HG03060 (cell line): ENCODE data around the gene BCAR3.
A peak's percentile ranks its signal among the peaks of the same experiment; 100 is the strongest.
"Not testable (repeated sequence)": the region's sequence is repeated elsewhere in the genome, so short reads cannot be mapped to it uniquely, and the experiment has no call there.

ENCODE experiments used
- ATAC-seq: cut with Tn5 transposase; IDR thresholded peaks from one replicate; pipeline ENCODE4 v1.9.1; 2021; ENCODE audit warnings: low read depth, moderate number of reproducible peaks; ENCODE audit not compliant: unreplicated experiment

BCAR3 gene

DNA sequence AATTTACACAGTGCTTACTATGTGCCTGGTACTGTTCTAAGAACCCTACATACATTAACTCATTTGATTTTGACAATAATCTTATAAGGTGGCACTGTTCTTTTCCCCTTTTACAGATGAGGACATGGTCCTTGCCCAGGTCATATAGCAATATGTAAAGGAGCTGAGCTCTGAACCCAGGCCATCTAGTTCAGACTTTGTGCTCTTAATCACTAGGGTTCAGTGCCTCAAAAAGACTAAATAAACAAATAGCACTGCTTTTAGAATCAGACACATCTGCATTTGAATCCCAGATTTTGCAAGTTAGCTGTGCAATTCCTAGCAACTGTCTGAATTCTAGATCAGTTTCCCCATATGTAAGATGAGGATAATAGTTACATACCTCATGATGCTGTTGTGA, 8.7 kb upstream of the BCAR3 start:
- no peak for ATAC-seq

DNA sequence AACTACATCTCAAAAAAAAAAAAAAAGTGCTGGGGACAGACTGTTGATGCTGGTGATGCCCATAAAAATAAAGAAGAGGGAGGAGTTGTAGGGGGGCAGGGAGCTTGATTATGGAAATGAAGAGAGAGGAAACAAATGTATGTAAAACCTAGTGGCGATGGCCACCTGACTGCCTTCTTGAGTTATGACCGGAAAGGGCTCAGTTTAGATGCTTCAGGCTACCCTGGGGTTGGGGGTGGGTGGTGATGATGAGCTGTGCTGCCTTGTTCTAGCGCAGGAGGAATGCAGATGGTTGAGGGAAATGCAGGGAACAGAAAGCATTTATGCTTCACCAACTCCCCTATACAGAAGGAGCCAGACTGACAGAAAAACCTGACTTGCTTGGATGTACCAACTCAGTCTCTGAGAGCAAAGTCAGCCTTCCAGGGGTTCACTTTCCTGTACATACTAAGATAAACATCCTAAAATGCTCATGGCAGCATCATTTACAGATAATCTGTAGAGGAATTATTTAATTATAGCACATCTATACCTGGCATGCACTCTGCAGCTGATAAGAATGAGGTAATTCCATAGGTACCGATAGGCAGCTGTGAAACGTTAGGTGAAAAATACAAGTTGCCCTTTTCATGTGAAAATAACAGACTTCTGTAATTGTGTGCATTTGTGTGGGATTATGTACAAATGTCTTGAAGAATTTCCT, 8.0 kb upstream of the BCAR3 start:
- ATAC-seq = no peak

DNA sequence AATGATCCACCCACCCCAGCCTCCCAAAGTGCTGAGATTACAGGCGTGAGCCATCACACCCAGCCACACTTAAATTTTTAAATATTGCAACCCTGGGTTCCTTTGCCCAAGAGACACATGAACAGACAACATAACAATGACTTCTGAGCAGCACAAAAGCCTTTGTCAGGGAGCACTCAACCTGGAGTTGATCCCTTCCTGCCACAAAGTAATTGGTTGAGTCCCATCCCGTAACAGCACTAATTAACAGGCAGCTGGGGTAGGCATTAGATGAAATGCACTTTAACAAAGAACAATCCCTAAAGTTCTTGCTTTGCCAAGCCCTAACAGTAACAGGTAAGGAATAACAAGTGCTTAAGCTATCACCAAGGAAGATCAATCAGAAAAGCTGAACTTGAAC, 5.9 kb upstream of the BCAR3 start:
- ATAC-seq = no peak

DNA sequence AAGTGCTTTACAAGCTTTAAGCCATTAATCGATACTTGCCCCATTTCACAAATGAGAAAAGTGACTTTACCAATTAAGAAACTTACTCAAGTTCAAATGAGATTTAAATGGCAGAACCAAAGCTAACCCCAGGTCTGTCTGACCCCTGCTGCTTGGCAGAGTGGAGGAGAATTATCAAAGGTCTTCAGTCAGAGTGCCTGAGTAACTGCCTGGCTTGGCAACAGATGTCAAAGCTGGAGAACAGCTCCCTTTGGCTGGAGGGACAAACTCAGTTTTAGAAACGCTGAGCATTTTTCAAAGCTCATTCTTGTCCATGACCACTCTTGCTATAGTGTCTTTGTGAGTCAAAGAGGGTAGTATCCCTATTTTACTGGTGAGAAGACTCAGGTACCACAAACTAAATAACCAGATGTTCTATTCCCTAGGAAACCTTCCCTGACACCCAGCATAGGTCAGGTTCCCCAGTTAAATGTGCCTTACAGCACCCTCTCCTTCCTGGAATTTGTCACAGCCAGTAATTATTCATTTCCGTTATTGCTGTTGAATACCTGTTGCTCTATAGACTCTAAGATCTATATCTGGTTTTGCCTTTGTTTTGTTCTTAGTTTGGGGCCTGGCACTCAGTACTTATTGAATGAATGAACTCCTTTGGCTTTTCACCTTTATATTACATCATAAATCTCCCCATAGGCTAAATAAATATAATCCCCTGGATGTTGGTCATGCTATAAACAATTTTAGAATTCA, 5.0 kb upstream of the BCAR3 start:
- no peak for ATAC-seq

DNA sequence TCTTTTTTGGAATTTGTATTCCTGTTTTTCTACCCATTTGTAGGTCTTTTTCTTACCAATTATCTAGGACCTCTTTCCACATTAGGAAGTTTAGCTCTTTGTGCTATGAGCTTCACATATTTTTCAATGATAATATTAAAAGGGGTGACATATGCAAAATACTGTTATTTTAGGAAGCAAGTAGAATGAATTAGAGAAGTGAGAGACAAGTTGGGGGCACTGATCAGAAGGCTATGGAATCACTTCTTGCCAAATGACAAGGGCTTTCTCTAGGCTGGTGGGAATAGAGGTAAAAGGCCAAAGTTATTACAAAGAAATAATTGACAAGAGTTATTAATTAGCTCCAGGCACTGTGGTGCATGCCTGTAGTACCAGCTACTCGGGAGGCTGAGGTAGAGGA, 4.3 kb upstream of the BCAR3 start:
- ATAC-seq = no peak

DNA sequence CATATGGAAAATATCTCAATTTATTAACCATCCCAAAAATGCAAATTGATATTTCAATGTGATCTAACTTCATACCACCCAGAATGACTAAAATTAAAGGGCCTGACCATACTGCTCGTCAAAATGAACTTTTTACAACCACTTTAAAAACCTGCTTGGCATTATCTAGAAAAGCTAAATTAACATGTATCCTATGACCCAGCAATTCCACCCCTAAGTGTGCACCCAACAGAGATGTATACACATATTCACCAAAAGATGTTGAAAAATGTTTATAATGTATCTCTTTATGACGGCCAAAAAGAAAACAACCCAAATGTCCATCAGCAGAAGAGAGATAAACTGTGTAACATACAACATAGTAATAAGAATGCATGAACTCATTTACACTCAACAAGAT, 1.6 kb upstream of the BCAR3 start:
- ATAC-seq = no peak

DNA sequence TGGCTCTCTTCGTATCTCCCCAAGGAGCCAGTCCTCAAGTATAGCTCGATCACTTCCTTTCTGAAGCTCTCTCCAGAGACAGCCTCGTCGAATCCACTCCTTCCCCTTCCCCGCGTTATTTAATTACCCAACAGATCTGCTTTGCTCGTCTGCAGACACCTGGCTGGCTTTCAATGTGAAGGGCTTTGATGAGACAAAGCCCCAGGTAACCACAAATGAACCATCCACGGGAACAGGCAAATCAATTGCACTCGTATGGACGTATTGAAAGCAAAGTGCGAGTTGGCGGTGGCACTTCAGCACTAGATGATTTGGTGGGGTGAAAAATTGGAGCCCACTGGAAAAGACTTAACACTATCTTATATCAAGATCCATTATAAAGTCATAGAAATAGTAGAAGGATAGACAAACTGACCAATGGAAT, 364 bp upstream of the BCAR3 start:
- ATAC-seq = no peak

DNA sequence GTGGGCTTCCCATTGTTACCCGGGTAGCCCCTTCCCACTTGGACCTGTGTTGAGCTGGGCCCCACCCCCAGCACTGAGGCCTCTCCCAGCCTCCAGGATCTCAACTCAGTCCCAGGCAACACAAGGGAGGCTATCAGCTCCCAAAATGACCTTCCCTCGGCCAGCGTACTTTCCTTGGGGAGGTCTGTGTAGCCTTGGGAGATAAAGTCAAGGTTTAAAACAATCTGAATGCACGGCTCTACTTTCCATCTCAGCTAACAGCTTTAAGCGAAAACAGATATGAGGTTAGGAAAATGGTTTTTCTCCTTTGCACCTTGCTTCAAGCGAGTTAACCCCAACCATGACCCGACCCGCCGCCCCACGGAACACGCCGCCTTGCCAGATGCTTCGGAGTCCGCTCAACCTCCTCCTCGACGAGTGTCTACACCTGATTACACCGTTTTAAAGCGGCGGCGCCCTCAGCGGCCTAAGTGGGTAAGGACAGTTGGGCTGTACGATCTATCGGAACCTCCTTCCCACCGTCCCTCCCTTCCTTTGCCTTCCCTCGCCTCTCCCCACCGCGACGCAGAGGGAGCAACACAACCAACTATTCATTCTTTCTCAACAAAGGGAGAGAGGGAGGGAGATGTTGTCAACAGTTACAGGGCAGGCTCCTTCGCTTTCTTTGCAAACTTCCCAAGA, 1.1 kb downstream of the BCAR3 start:
- ATAC-seq = peak; percentile 43

DNA sequence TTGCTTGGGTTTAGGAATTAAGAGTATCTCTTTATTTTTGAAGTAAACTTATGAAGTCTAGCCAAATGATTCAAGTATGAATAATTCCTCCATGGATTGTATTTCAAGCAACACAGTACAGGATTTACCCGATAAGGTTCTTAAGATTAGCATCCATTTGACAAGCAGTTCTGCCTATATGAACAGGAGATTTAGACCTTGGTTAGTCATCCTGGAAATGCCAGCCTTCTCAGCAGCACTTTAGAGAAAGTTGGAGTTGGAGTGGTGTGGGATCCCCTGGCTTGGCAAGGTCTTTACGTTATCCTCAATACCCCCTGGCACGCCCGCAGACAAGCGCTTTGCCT, 1.6 kb downstream of the BCAR3 start:
- ATAC-seq = no peak

DNA sequence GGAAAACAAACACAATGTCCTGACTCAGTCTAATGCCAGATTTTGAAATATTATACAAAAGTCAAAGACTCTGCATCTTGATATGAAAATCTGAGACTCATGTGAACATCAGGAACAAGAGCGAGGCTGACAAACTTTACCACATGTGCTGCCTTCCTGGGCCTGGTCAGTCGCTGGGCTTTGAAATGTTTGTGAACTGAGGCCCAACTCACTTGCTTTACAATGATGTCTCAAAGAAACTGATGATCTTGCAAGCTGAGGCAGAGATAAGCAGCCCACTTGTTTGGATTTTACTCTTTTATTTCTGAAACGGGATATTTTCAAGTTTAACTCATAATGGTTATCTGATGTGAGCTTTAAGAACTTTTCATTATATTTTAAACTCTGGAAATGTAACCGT, 2.1 kb downstream of the BCAR3 start:
- no peak for ATAC-seq

DNA sequence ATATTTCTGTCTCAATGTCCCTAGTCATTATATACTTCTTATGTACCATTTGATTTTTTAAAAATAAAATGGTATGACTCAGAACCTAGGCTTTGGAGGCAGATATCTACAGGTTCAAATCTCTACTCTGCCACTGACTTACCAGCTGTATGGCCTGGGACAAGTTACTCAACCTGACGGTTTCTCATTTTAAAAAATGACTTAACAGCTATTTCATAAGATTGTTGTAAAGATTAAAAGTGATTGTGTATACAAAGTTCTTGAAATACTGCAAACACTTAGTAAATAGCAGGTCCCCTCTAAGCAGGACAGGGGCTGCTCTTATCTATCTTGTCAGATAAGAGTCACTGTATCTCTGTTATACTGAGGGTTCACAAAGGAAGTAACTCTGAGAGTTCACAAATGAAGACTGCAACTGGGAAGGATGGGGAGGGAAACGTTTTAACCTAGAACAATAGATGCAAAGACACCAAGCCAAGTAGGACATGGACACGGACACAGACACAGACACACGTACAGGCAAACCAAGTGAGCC, 2.6 kb downstream of the BCAR3 start:
- no peak for ATAC-seq

DNA sequence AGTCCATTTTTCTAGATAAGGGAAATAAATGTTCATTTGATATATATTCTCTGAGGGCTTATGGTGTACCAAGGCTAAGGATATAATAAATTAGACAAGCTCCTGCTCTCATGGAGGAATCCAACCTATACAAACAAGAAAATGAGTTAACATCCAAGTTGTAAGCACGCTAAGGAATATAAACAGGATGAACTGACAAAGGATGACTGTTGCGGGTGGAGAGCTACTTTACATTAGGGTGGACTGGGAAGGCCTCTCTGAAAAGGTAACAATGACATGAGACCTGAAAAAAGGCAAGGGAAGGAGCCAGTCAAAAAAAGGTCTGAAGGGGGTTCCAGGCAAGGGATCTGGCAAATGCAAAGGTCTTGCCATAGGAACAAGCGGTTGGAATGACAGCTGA, 3.1 kb downstream of the BCAR3 start:
- no peak for ATAC-seq

DNA sequence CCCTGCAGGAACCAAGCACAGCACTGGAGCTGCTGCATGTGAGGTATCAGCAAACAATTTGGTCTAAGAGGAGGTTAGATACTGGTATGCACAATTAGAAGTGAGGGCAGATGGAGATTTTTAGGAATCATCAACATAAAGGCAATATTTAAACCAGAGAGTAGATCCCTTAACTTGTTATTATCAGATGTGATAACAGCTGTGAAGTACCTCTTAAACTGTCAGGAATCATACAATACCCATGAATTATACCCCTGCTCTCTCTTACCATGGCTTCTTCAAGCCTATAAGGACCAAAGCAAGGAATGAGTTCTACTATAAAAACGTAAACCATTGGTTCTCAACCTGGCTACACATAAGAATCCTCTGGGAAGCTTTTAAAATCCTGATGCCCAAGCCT, 3.9 kb downstream of the BCAR3 start:
- no peak for ATAC-seq

DNA sequence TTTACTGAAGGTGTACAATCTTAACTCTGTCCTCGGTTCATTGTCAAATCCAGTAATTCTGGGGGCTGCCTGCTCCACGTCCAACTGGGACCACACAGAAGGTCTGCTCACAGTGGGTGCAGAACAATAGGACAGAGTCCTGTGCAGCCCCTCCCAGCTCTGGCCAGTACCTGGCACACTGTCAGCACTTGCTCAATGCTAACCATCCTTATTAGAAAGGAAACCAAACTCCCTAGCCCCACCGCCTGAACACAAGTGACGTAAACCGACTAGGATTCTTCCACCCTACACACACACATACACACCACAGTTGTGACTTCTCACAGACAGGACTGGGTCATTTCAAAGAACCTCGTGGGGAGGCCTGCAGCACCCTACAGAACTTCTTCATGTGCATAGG, 5.2 kb downstream of the BCAR3 start:
- no peak for ATAC-seq

DNA sequence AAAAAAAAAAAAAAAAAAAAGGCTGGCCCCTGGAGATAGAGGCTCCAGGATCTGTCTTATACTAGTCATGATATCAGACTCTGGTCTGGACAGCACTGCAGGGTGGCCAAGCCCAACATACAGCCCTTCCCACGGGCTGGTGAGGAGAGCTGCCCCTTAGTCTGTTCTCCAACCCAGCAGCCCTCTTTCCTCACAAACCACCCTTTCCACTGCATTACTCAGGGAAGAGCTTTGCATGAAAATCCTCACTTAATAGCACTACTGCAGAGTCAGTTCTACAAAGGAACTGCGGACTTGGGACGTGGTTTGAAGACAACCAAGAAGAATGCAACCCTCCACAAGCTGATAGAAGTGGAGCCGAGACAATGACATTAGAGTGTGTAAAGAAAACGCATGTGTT, 5.7 kb downstream of the BCAR3 start:
- no peak for ATAC-seq

DNA sequence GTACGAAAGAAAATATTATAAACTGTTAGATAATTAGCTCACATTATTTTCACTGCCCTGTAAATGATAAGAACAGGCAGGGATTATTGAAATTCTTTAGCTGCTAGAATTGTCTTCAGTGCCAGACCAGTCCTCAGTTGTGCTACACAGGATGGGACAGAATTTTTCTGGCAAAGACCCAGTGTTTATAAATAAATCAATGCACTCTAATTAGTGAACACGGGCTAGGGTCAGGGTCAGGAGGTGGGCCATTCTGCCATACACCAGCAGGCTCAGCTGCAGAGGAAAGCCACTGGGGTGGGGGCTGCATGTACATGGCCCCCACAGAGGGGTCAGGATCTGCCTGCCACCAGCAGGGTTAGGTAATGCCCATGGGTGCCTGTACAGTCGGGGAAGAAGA, 6.4 kb downstream of the BCAR3 start:
- ATAC-seq = no peak

DNA sequence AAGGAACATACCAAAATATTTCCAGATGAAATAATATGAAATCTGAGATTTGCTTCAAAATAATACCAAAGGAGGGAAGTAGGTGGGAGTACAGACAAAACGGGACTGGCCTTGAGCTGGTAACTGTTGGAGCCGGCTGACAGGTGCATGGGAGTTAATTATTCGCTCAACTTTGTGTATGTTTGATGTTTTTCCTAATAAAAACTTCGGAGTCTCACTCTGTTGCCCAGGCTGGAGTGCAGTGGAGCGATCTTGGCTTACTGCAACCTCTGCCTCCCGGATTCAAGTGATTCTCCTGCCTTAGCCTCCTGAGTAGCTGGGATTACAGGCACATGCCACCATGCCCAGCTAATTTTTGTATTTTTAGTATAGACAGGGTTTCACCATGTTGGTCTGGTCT, 7.6 kb downstream of the BCAR3 start:
- ATAC-seq = not testable (repeated sequence)

DNA sequence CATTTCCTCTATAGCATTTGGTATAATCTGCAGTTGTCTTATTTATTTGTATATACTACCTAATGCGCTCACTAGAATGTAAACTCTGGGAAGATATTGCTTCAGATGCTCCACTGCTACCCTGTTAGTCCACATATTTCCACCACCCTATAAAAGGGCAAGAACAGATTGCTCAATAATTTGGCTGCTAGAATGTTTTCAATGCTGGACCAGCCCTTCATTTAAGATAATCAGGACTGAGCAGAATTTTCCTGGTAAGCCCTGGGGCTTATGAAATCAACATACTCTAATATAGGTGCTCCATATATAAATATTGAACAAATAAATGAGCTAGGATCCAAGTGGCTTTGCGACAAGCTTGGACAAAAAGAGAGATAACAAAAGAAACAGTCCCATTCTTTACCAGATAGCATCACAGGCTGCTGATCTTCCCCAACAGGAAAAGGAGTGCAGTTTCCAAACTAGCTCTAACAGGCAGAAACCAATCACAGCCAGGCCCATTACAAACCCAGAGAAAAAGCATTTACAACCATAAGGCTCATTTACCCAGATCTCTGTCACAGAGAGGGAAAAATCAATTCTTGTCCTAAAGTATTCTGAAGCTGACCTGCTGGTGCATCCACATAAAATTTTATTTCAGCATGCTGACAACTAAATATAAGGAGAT, 8.3 kb downstream of the BCAR3 start:
- no peak for ATAC-seq

DNA sequence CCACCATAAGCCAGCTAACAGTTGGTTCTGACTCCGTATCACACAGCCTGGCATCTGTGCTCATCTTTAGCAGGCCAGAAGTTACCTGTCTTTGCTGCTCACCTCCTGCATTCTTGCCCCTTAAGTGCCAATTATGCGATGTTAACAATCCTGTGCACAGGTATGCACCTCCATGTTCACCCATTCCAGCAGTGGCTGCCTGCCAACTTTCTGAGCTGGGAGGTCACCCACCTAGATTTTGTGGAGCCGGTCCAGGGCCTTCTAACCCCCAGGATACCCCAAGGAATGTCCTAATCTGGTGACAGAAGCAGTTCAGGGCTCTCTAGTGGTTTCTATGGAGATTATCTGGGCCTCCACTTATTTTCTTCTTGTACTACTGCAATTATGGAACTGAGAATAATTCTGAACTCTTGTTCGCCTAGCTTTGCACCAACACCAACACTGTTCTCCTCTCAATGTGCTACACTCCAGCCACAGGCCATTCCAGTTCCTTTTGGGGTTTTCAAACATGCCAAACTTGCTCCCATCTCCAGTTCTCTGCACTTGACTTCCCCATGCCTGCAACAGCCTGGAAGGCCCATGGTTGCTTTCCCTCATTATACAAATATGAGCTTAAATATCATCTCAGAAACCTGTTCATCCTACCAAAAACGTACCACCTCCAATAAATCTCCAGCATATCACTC, 9.0 kb downstream of the BCAR3 start:
- no peak for ATAC-seq

DNA sequence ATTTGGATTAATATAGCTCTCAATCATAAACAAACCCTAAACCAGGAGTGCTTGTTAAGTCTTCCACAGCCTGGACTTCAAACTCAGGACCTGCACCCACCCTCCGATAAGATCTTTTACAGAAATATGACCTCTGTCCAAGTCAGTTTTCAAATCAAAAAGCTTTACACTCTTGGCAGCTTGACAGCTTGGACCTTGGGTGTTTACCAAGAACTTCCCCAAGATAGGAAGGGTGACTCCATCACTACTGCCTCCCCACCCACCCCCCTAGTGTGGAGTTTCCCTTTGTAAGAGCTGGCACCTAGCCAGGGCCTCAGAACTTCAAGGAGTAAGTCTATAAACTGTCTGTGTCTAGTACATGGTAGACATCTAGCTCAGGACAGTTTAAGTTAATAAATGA, 9.6 kb downstream of the BCAR3 start:
- no peak for ATAC-seq
